Urothelium cell line (cell line): ENCODE results near the gene GLA.
A peak's percentile ranks its signal among the peaks of the same experiment; 100 is the strongest.

ENCODE experiments used
- DNase-seq: peaks from one replicate; pipeline ENCODE4 v3.0.0; 2011; ENCODE audit warnings: low spot score, mixed read lengths
- FAIRE-seq: peaks from 2 replicates; lab custom pipeline; 2011; peaks lifted over from hg19 to GRCh38; lab: Jason Lieb, UNC

Gene GLA

GRCh38 chrX:101359966-101360365 is 47.8 kb downstream of the GLA start:
- no peak for FAIRE-seq
- no peak for DNase-seq

- no peak for FAIRE-seq
- peak; percentile 10 for DNase-seq
Observed at GRCh38 chrX:101357166-101357795, 50.4 kb downstream of the GLA start.

- FAIRE-seq (no peak), DNase-seq (no peak)
Observed at GRCh38 chrX:101349193-101349562, 58.5 kb downstream of the GLA start.

- peak; percentile 89 for DNase-seq
- FAIRE-seq = peak; percentile 37
Observed at GRCh38 chrX:101348452-101349192, 59.1 kb downstream of the GLA start, which contains the start of gene TIMM8A. TIMM8A (minus strand) TSS chrX:101348742; CDS start chrX:101348664, 78 bp downstream.

GRCh38 chrX:101347859-101348451 is 59.8 kb downstream of the GLA start:
- FAIRE-seq = no peak
- no peak for DNase-seq
